Fibroblast of pulmonary artery (primary cell): ENCODE data around the gene IFITM10.

Experiments used
- DNase-seq: peaks from one replicate; pipeline ENCODE4 v3.0.0-alpha.2; 2010; ENCODE audit warnings: low read depth
- H3K4me3 ChIP-seq: replicated peaks from 2 replicates; pipeline ENCODE4 v1.5.1; 2011; ENCODE audit warnings: low read depth, mild to moderate bottlenecking, control low read depth, low read length, moderate library complexity
- TF ChIP-seq, protein P1 (sequence below): IDR thresholded peaks from 2 replicates; pipeline ENCODE4 v1.5.1; 2011; ENCODE audit warnings: mild to moderate bottlenecking, control low read depth, low read length, inconsistent platforms; ENCODE audit errors: missing control alignments

Gene IFITM10

DNA sequence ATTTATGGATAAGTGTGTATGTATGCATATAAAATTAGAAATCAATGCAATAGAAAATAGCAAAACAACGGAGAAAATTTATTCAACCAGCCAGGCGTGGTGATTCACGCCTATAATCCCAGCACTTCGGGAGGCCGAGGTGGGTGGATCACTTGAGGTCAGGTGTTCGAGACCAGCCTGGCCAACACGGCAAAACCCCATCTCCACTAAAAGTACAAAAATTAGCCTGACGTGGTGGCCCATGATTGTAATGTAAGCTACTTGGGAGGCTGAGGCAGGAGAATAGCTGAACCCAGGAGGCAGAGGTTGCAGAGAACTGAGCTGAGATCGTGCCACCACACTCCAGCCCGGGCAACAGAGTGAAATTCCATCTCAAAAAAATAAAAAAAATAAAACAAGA is 47.9 kb downstream of the IFITM10 start:
- no peak for DNase-seq
- TF ChIP-seq, protein P1, sequence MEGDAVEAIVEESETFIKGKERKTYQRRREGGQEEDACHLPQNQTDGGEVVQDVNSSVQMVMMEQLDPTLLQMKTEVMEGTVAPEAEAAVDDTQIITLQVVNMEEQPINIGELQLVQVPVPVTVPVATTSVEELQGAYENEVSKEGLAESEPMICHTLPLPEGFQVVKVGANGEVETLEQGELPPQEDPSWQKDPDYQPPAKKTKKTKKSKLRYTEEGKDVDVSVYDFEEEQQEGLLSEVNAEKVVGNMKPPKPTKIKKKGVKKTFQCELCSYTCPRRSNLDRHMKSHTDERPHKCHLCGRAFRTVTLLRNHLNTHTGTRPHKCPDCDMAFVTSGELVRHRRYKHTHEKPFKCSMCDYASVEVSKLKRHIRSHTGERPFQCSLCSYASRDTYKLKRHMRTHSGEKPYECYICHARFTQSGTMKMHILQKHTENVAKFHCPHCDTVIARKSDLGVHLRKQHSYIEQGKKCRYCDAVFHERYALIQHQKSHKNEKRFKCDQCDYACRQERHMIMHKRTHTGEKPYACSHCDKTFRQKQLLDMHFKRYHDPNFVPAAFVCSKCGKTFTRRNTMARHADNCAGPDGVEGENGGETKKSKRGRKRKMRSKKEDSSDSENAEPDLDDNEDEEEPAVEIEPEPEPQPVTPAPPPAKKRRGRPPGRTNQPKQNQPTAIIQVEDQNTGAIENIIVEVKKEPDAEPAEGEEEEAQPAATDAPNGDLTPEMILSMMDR = no peak
- no peak overlapping the region for H3K4me3 ChIP-seq

DNA sequence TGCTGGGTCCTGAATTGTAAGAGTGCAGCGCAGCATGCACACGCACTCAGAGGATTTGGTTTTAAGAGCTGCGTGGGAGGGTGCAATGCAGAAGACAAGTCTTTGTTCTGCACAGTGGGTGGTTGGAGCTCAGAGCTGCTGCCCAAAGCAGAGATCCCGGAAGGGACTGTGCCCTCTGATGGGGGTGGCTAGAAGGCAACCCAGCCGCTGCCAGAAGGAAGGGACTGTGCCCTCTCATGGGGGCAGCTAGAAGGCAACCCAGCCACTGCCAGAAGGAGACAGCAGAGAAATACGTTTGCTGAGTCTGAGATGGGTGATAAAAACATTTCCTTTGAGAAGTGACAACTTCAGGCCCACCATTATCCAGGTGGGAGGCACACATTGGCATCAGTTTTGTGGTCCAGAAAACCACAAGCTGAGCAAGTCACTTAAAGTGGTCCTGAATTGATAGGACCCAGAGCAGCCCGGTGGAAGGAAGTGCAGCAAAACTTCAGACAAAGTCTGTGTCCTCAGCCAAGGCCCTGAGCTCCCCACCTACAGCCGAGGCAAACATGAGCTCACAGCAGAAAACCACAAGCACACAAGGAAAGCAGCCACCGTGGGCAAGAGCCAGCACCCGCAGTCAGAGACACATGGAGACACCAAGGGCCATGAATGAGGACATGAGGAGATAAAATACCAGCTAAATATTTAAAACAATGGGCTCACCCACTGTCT is 49.1 kb downstream of the IFITM10 start:
- TF ChIP-seq, protein P1 = no peak
- no peak for DNase-seq

DNA sequence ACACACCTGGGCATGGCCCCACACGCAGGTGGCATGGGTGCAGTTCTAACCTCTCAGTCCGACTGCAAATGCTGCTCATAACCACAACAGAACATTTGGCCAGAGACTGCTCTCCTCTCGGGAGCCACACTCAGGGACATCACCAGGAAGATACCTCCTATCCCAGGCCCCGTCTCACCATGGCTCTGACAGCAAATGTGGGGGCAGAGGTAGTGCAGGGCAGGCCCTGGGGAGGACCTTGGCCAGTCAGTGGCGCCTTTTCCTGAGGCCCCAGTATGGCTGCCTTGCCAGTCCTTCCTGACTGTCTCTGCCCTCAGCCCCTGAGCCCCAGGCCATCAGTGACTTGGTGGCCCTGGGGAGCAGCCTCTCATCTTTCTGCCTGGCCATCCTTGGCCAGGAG is 50.6 kb downstream of the IFITM10 start:
- TF ChIP-seq, protein P1 = no peak
- H3K4me3 ChIP-seq = no peak overlapping the region
- no peak for DNase-seq

More for the DNA sequence above, 49.1 kb downstream of the IFITM10 start:
- H3K4me3 ChIP-seq = no peak overlapping the region

DNA sequence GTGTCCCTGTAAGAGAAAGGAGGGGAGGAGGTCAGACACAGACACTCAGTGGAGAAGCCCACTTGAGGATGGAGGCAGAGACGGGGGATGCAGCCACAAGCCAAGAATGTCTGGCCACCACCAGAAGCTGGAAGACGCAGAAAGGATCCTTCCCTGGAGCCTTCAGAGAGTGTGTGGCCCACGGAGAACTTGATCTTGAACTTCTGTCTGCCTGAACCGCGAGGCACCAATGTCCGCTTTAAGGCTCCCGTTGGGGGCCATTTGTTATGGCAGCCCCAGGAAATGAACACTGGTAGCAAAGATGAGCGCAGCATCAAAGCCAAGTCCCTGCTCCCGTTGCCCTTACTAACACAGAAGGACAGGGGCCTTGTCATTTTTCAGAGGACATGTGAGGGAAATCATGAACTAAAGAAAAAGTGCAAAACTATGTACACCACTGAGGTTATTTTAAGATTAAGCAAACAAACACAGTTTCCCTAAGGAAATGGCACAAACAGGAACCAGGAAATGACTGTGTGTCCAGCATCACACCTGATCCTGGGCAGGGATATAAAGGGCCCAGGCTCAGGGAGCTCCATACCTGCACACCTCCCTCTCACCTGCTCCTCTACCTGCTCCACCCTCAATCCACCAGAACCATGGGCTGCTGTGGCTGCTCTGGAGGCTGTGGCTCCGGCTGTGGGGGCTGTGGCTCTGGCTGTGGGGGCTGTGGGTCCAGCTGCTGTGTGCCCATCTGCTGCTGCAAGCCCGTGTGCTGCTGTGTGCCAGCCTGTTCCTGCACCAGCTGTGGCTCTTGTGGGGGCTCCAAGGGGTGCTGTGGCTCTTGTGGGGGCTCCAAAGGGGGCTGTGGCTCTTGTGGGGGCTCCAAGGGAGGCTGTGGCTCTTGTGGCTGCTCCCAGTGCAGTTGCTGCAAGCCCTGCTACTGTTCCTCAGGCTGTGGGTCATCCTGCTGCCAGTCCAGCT is 53.5 kb downstream of the IFITM10 start, which contains the start of gene KRTAP5-6:
Gene KRTAP5-6 (plus strand): TSS at position 588 of the 963 bp plus-strand sequence. CDS start 51 bp downstream, at position 639.
- DNase-seq = no peak
- TF ChIP-seq, protein P1 = no peak
- no peak within 1 kb of the TSS for H3K4me3 ChIP-seq

DNA sequence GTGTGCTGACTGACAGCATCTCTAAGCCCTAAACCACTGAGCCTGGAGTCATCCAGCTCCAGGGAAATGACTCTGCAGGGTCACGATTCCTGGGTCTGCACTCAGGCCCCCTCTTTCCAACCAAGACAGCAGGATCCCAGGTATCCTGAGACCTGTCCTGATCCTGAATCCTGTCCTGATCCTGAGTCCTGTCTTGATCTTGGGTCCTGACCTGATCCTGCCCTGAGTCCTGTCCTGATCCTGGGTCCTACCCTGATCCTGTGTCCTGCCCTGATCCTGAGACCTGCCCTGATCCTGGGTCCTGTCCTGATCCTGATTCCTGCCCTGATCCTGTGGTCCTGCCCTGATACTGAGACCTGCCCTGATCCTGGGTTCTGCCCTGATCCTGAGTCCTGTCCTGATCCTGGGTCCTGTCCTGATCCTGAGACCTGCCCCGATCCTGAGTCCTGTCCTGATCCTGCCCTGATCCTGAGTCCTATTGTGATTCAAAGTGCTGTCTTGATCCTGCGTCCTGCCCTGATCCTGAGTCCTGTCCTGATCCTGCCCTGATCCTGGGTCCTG is 54.8 kb downstream of the IFITM10 start:
- no peak overlapping the region for H3K4me3 ChIP-seq
- DNase-seq = no peak
- TF ChIP-seq, protein P1 = no peak

DNA sequence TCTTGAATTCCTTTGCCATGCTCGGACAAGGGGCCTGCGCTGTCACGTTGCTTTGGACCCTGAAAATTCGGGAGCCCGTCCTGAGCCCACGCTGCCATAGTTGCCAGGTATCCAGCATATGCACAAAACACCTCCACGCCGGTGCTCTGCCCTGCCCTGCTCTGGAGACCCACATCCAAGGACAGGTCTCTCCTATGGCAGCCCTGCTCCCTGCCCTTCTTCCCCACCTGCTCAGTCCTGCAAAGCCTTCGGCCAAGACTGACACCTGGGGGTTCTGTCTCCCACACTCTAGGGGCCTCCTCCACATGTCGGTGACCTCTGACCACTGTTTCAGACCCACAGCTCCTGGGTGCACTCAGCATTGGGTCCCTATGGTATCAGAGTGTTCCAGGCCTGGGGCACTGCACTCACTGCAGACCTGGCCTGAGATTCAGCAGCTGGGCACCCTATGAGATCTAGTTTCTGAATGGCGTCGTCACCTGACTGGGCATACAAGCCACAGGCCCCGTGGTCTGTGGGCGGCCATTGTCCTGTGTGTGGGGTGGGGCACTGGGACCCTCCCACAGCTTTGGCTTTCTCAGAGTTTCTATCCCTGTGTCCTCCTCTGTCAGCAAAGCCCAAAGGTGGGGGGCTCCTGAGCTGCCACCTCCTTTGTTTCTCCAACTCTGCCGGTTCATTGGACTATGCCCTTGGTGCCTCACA is 55.4 kb downstream of the IFITM10 start:
- TF ChIP-seq, protein P1 = no peak
- no peak for DNase-seq
- H3K4me3 ChIP-seq = no peak overlapping the region
